SH-SY5Y (cell line): ENCODE results near the gene ZSCAN5B.
"Not testable (repeated sequence)": the region's sequence is repeated elsewhere in the genome, so short reads cannot be mapped to it uniquely, and the experiment has no call there.

Experiments
- GATA2 ChIP-seq: IDR thresholded peaks from 2 replicates; pipeline ENCODE4 v1.6.1; 2011; ENCODE audit warnings: mild to moderate bottlenecking, low read depth, low read length
- GATA3 ChIP-seq: IDR thresholded peaks from 2 replicates; pipeline ENCODE4 v1.6.1; 2011; ENCODE audit warnings: low read depth, mild to moderate bottlenecking, low read length, moderate library complexity

Gene ZSCAN5B, protein sequence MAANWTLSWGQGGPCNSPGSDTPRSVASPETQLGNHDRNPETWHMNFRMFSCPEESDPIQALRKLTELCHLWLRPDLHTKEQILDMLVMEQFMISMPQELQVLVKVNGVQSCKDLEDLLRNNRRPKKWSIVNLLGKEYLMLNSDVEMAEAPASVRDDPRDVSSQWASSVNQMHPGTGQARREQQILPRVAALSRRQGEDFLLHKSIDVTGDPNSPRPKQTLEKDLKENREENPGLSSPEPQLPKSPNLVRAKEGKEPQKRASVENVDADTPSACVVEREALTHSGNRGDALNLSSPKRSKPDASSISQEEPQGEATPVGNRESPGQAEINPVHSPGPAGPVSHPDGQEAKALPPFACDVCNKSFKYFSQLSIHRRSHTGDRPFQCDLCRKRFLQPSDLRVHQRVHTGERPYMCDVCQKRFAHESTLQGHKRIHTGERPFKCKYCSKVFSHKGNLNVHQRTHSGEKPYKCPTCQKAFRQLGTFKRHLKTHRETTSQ

DNA sequence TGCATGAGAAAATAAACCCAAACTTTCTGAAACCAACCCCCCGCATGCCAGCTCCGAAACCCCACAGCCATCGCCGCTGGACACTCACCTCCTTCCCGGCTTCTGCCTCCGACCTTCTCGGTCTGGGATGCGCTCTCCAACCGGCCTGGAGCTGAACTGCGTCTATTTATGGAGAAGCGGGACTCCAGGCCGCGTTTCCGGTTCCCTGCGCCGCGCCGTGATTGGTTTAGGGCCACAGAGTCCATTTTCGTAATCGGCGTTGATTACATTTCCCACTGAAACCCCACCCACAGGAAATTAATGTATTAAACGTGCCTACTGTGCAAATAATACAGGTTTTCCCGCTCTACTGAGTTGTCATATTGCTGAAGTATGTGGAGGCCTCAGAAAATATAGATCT lies at the start of gene ZSCAN5B:
Gene ZSCAN5B (minus strand): TSS at position 138 of the 400 bp plus-strand sequence. CDS start 4,731 bp downstream, outside the sequence.
- not testable (repeated sequence) for TF ChIP-seq GATA2, GATA3

DNA sequence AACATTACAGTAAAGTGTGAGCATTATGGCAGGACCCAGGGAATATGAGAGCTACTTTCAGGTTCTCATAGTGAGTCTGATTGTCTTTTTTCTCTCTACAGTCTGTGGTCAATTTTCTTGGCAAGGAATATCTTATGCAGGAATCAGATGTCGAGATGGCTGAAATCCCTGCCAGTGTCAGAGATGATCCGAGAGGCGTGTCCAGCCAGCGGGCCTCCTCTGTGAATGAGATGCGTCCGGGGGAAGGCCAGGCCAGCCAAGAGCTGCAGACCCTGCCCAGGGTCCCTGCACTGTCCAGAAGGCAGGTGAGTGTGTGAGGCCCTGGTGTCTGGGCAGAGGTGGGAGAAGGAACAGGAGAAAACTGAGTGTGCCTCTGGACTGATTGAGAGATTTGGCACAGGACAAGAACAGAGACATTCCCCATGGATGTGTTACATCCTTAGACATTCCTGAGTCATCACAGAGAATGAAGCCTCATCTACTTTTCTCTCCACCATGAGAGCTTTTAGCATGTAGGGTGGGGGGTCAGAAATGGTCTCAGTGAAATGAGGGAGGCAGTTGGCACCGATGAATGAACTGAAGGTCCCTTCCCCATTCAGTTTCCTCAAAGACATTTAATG lies 47.6 kb upstream of the ZSCAN5B start:
- TF ChIP-seq GATA3 (no peak), GATA2 (no peak)

DNA sequence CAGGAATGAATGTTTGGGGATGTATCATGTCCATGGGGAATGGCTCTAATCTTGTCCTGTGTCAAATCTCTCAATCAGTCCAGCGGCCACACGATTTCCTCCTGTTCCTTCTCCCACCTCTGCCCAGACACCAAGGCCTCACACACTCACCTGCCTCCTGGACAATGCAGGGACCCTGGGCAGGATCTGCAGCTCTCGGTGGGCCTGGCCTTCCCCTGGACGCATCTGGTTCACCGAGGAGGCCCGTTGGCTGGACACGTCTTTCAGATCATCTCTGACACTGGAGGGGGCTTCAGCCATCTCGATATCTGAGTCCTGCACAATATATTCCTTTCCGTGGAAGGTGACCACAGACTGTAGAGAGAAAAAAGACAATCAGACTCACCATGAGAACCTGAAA lies 25.9 kb upstream of the ZSCAN5B start:
- TF ChIP-seq GATA3 (no peak), GATA2 (no peak)

DNA sequence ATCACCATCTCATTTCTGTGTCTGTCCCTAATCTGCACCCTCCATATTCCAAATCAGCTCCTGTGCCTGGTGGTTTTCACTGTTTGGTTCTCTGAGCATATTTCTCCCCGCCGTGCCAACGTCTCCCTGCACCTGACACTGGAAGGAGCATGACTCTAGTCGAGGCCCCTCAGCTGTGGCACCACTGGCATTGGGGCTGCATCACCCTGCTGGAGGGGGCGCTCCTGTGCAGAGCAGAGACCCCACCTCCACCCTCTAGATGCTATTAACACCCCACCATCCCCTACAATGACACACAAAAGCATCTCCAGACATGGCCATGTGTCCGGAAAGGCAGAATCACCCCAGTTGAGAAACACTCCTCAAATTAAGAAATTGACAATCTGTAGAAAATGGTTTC lies 25.3 kb upstream of the ZSCAN5B start:
- TF ChIP-seq GATA2 (no peak), GATA3 (no peak)

DNA sequence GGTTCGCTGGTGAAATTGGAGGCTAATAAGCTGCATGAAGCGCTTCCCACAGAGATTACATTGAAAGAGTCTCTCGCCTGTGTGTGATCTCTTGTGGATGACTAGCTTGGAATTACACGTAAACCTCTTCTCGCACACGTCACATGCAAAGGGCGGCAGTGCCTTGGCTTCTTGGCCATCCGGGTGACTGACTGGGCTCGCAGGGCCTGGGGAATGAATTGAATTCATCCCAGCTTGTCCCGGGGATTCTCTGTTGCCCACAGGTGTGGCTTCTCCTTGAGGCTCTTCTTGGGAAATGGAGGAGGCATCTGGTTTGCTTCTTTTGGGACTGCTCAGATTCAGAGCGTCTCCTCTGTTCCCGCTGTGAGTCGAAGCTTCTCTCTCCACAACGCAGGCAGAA lies 24.3 kb upstream of the ZSCAN5B start:
- TF ChIP-seq GATA2 = no peak
- no peak for TF ChIP-seq GATA3

DNA sequence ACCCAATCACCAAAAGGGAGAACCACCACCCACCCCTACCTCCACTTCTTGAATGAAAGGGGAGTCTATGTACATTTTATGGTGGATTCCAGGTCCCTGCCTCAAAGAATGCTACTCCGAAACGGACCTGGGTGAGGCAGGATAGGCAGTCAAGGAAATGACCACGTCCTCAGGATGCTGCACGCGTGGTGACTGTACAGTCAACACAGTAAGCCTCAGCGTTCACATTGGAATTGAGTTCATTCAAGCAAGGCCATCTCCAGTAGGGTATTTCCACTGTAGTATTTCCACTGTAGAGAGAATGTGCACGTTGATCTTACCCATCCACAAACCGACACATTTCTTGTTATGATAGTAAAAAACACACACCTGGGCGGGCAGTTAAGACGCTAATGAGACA lies 21.4 kb upstream of the ZSCAN5B start:
- TF ChIP-seq GATA2 (no peak), GATA3 (no peak)

DNA sequence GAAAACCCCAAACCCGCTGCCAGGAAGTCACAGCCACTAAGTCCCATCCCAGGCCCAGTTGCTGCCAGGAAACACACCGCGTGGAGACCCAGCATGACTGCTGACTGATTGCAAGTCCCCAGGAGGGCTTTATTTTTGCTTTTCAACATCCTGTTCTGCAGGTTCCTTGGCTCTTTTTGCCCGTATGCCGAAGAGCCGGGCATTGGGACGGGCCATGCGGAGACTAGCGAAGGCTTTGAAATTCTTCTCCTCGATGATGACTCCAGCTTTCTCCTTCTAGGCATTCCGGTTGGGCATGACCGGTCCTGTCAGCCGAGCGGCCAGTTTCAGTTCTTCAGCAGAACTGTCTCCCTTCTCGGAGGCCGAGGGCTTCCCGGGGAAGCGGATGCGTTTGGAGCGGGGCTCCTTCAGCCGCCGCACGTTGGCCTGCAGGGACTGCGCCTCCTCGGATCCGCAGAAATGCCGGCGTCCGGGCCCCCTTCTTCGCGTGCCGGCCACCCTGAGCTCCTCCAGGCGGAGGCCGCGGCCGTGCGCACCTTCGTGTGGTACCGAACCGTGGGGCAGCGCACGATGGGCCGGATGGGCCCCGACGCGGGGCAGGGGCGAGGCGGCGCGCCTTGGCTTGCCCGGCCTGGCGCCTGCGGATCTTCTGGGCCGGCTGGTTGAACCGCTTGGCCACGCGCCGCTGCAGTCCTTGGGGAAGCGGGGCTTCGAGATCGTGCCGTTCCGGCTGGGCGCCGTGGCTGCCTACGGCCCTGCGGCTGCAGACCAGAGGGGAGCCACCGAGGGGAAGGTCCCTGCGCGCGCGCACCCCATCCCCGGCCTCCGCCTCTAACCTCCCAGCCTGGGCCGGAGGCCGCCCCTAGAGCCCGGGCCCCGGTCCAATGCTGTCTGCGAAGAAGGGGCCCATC lies 19.7 kb upstream of the ZSCAN5B start:
- no peak for TF ChIP-seq GATA3
- TF ChIP-seq GATA2 = no peak

DNA sequence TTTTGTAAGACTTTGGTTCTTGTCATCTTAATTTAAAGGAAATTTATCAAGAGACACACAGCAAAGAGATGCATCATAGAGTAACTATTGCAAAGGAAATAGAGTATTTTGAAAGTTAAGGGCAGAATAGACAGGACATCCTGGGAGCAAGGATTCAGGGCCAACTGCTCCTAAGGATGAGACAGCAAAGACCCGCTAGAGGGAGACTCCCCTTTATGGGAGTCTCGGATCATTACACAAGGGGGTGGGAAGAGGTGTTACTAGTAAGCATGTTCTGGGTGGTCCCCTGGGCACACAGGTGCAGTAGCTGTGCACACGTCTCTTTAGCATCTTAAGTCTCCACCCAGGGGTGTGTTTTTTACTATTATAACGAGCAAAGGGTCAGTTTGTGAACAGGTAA lies 14.1 kb upstream of the ZSCAN5B start:
- no peak for TF ChIP-seq GATA2
- no peak for TF ChIP-seq GATA3

DNA sequence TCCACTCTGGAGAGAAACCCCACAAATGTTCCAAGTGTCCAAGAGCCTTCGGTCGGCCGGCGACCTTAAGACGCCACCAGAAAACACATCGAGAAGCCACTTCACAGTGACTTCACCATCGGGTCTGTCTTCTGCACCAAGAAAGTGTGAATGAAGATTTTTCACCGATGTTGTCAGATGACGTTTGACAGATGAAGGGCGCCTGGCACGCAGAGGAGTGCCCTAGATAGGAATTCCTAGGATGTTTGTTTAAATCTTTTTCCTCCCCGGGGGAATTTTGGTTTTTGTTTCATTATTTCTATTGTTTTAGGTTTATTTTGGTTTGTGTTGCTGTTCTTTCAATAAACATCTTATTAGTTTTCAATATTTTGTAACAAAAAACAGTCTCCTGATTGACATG lies 11.5 kb upstream of the ZSCAN5B start:
- TF ChIP-seq GATA2 (no peak), GATA3 (no peak)

DNA sequence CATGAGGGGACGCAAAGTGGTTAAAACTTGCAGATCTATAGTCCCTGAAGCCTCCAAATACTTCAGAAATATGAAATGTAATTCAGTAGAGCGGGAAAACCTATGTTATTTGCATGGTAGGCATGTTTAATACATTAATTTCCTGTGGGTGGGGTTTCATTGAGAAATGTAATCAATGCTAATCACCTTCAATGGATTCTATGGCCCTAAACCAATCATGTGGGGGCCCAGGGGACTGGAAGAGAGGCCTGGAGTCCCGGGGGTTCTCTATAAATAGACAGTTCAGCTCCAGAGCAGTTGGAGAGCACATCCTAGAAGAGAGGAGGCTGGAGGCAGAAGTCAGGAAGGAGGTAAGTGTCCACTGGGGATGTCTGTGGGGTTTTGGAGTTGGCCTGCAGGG lies 4.4 kb upstream of the ZSCAN5B start, which contains the start of gene ZSCAN5C:
Gene ZSCAN5C (plus strand): TSS at position 301 of the 400 bp plus-strand sequence. CDS start 3,641 bp downstream, outside the sequence.
- TF ChIP-seq GATA2 = no peak
- no peak for TF ChIP-seq GATA3

DNA sequence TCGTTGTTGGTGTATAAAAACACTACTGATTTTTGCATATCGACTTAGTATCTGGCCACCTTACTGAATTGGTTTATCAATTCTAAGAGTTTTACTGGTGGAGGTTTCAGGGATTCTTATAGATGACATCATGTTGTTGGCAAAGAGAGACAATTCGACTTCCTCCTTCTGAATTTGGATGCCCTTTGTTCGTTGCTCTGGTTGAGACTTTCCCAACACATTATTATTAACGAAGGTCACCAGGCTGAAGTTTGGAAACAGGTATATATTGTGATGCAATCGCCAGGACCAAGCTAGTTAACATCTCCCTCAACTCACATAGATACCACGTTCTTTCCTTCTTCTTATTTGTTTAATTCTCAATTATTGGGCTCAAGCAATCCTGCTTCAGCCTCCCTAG lies 2.1 kb upstream of the ZSCAN5B start:
- TF ChIP-seq GATA2 (no peak), GATA3 (no peak)

DNA sequence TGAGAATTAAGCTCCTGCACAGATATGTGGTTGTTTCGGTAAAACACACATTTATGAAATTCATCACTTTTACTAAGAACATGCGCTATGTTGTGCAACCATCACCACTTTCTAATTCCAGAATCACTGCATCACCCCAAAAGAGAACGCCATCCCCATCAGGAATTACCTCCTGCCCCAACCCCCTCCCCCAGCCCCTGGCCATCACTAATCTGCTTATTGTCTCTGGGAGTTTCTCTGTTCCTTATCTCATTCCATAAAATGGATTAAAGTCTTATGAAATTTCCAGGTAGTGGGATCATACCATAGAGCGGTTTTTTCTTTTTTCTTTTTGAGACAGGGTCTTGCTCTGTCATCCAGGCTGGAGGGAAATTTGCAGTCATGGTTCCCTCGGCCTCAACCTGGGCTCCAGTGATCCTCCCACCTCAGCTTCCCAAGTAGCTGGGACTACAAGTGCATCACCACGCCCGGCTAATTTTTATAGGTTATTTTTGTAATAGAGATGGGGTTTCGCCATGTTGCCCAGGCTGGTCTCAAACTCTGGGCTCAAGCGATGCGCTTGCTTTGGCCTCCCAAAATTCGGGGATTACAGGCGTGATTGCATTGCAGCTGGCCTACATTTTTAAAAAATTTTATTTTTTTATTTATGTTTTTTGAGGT lies 3.5 kb downstream of the ZSCAN5B start:
- TF ChIP-seq GATA2 = no peak

DNA sequence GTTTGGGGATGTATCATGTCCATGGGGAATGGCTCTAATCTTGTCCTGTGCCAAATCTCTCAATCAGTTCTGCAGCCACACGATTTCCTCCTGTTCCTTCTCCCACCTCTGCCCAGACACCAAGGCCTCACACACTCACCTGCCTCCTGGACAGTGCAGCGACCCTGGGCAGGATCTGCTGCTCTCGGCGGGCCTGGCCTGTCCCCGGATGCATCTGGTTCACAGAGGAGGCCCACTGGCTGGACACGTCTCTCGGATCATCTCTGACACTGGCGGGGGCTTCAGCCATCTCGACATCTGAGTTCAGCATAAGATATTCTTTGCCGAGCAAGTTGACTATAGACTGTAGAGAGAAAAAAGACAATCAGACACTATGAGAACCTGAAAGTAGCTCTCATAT lies 5.9 kb downstream of the ZSCAN5B start:
- no peak for TF ChIP-seq GATA3
- TF ChIP-seq GATA2 = no peak

DNA sequence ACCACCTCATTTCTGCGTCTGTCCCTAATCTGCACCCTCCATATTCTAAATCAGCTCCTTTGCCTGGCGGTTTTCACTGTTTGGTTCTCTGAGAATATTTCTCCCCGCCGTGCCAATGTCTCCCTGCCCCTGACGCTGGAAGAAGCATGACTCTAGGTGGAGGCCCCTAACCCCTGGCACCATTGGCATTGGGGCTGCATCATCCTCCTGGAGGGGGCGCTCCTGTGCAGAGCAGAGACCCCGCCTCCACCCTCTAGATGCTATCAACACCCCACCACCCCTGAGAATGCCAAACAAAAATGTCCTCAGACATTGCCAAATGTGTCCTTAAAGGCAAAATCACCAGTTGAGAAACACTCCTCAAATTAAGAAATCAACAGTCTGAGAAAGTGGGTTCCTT lies 6.5 kb downstream of the ZSCAN5B start:
- TF ChIP-seq GATA3 (no peak), GATA2 (no peak)

DNA sequence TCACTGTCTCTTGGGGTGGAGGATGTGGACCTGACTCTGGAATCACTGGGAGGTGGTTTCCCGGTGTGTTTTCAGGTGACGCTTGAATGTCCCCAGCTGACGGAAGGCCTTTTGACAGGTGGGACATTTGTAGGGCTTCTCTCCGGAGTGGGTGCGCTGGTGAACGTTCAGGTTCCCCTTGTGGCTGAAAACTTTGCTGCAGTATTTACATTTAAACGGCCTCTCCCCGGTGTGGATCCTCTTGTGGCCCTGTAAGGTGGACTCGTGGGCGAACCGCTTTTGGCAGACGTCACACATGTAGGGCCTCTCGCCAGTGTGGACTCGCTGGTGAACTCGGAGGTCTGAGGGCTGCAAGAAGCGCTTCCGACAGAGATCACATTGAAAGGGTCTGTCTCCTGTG lies 7.8 kb downstream of the ZSCAN5B start:
- no peak for TF ChIP-seq GATA2
- TF ChIP-seq GATA3 = no peak
